ENCODE measurements around the gene C1orf185. TPM values are rescaled to one million over a fixed set of nuclear protein-coding genes. Genes with fewer than 3 reads are reported as not detected.
"Not testable (repeated sequence)": the region's sequence is repeated elsewhere in the genome, so short reads cannot be mapped to it uniquely, and the experiment has no call there.

Gene C1orf185
- total RNA-seq, 1 donor from 2014 or later = not detected

- H3K27me3 ChIP-seq (ENCODE audit: insufficient read depth, low read length) = no peaks in the 10 kb centered on the region
- no peak overlapping the region for H3K27ac ChIP-seq (ENCODE audit: low read depth, low read length)
- no peak overlapping the region for H3K9ac ChIP-seq (ENCODE audit: low read length)
- H3K79me2 ChIP-seq (ENCODE audit: insufficient read depth, low read length) = no peaks in the 10 kb centered on the region
- H3K4me1 Mint-ChIP-seq (ENCODE audit: low read depth, unreplicated experiment) = no peaks in the 10 kb centered on the region
- no peak overlapping the region for H3K4me3 Mint-ChIP-seq (ENCODE audit: unreplicated experiment)
- no peaks in the 10 kb centered on the region for H3K27me3 Mint-ChIP-seq (ENCODE audit: low read depth, unreplicated experiment)
- DNase-seq (ENCODE audit: low read depth) (no peak), FAIRE-seq (no peak)
- H3K9me3 Mint-ChIP-seq (ENCODE audit: unreplicated experiment) = peaks cover 12% of the 10 kb centered on the region
- no peaks in the 10 kb centered on the region for H3K9me3 ChIP-seq (ENCODE audit: insufficient read depth, low read depth, low read length)
- H3K4me3 ChIP-seq (ENCODE audit: insufficient read depth, low read depth, low read length) = no peak overlapping the region
- peaks cover 3% of the 10 kb centered on the region for H3K36me3 Mint-ChIP-seq (ENCODE audit: low read depth, unreplicated experiment)
- H4K20me1 ChIP-seq (ENCODE audit: insufficient read depth, low read length) = no peaks in the 10 kb centered on the region
- TF ChIP-seq EZH2 (IDR thresholded peaks at IDR 0.05; ENCODE audit: insufficient read depth, low read length) (no peak), CTCF (IDR thresholded peaks at IDR 0.05; ENCODE audit: insufficient read depth, low read depth, low read length) (no peak)
- no peaks in the 10 kb centered on the region for H3K4me1 ChIP-seq (ENCODE audit: insufficient read depth, low read length)
- no peaks in the 10 kb centered on the region for H3K36me3 ChIP-seq (ENCODE audit: insufficient read depth, low read length)
- no peak overlapping the region for H3K4me2 ChIP-seq (ENCODE audit: low read length)
- no peak overlapping the region for H3K27ac Mint-ChIP-seq (ENCODE audit: unreplicated experiment)
- no peak overlapping the region for H2AFZ ChIP-seq (ENCODE audit: low read depth, low read length)
Measured at GRCh38 chr1:51158263-51158662, 56.2 kb downstream of the C1orf185 start.

- not testable (repeated sequence) for H3K4me1 Mint-ChIP-seq (ENCODE audit: low read depth, unreplicated experiment); H3K9me3 ChIP-seq (ENCODE audit: insufficient read depth, low read depth, low read length); H3K9me3 Mint-ChIP-seq (ENCODE audit: unreplicated experiment); H3K4me3 ChIP-seq (ENCODE audit: insufficient read depth, low read depth, low read length); H3K36me3 Mint-ChIP-seq (ENCODE audit: low read depth, unreplicated experiment); H3K27me3 Mint-ChIP-seq (ENCODE audit: low read depth, unreplicated experiment); H3K4me1 ChIP-seq (ENCODE audit: insufficient read depth, low read length); DNase-seq (ENCODE audit: low read depth); H3K9ac ChIP-seq (ENCODE audit: low read length); H4K20me1 ChIP-seq (ENCODE audit: insufficient read depth, low read length); H3K27ac ChIP-seq (ENCODE audit: low read depth, low read length); H3K27ac Mint-ChIP-seq (ENCODE audit: unreplicated experiment); H3K79me2 ChIP-seq (ENCODE audit: insufficient read depth, low read length); FAIRE-seq; H3K4me2 ChIP-seq (ENCODE audit: low read length); H3K4me3 Mint-ChIP-seq (ENCODE audit: unreplicated experiment); H3K36me3 ChIP-seq (ENCODE audit: insufficient read depth, low read length); H2AFZ ChIP-seq (ENCODE audit: low read depth, low read length); H3K27me3 ChIP-seq (ENCODE audit: insufficient read depth, low read length)
Measured at GRCh38 chr1:51162560-51162959, 60.5 kb downstream of the C1orf185 start.

- H3K9me3 Mint-ChIP-seq (ENCODE audit: unreplicated experiment) = no peaks in the 10 kb centered on the region
- no peaks in the 10 kb centered on the region for H3K36me3 ChIP-seq (ENCODE audit: insufficient read depth, low read length)
- no peaks in the 10 kb centered on the region for H3K79me2 ChIP-seq (ENCODE audit: insufficient read depth, low read length)
- no peak overlapping the region for H3K4me3 ChIP-seq (ENCODE audit: insufficient read depth, low read depth, low read length)
- no peaks in the 10 kb centered on the region for H3K27me3 ChIP-seq (ENCODE audit: insufficient read depth, low read length)
- FAIRE-seq (no peak), DNase-seq (ENCODE audit: low read depth) (no peak)
- no peaks in the 10 kb centered on the region for H3K36me3 Mint-ChIP-seq (ENCODE audit: low read depth, unreplicated experiment)
- H3K9ac ChIP-seq (ENCODE audit: low read length) = no peak overlapping the region
- no peak overlapping the region for H3K27ac Mint-ChIP-seq (ENCODE audit: unreplicated experiment)
- H3K4me1 ChIP-seq (ENCODE audit: insufficient read depth, low read length) = no peaks in the 10 kb centered on the region
- H3K27me3 Mint-ChIP-seq (ENCODE audit: low read depth, unreplicated experiment) = no peaks in the 10 kb centered on the region
- H2AFZ ChIP-seq (ENCODE audit: low read depth, low read length) = no peak overlapping the region
- no peak overlapping the region for H3K4me3 Mint-ChIP-seq (ENCODE audit: unreplicated experiment)
- no peaks in the 10 kb centered on the region for H3K4me1 Mint-ChIP-seq (ENCODE audit: low read depth, unreplicated experiment)
- H3K27ac ChIP-seq (ENCODE audit: low read depth, low read length) = no peak overlapping the region
- no peaks in the 10 kb centered on the region for H4K20me1 ChIP-seq (ENCODE audit: insufficient read depth, low read length)
- TF ChIP-seq EZH2 (IDR thresholded peaks at IDR 0.05; ENCODE audit: insufficient read depth, low read length) = no peak
- no peak for TF ChIP-seq CTCF (IDR thresholded peaks at IDR 0.05; ENCODE audit: insufficient read depth, low read depth, low read length)
- H3K9me3 ChIP-seq (ENCODE audit: insufficient read depth, low read depth, low read length) = no peaks in the 10 kb centered on the region
- no peak overlapping the region for H3K4me2 ChIP-seq (ENCODE audit: low read length)
Measured at GRCh38 chr1:51165540-51165939, 63.5 kb downstream of the C1orf185 start.

Data from astrocyte (in vitro differentiated cells and primary cell).